ENCODE results near the gene FXYD6. TPM values are rescaled to one million over a fixed set of nuclear protein-coding genes. Genes with fewer than 3 reads are reported as not detected.

The FXYD6 gene, protein sequence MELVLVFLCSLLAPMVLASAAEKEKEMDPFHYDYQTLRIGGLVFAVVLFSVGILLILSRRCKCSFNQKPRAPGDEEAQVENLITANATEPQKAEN
- 0.30 to 0.50 TPM (median 0.39 TPM) in 5 replicates for total RNA-seq (2022; extraction: Qiagen RNA extraction)

GRCh38 chr11:117876341-117877119, at the start of gene FXYD6:
Gene FXYD6 (minus strand): TSS chr11:117876658. CDS start chr11:117842776, 33,882 bp downstream.

DNA sequence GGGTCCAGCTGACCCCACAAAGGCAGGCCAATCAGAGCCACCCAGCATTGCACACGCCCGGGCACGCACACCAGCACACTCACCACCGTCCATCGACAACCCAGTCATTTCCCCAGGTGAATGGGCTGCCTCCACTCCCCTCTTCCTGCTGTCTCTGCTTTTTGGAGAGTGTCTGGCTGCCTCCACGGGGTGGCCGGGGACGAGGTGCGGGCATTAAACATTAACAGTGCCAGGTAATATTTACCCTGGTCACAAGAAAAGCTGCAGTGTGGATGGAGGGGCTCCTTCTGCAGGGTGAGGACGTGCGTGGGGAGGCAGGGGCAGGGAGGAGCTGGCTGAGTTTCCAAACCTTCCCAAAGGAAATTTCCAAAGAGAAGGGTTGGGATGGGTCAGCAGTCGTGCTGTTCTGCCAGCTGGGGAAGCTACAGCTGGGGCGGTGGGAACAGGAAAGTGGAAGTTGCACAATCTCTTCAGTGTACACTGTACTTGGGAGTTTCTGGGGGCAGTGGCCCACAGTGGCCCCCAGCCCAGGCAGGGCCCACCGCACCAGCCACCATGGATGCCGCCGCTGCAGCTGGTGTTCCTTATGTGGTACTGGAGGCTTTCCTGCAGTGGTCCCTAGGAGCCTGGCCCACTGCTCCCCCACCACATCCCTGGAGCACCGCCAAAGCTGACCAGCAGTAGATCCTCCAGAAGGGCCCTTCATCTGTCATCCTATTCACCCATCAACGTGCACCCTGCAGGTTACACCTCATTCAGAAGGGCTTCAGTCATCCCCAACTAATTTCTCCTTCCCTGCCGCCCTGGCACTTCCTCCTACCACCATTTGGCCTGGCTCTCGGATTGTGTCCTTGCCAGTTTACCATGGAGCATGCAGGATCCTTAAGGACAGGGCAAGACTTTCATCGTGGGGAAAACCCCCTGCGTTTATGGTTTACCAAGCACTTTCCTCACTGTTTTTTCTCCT, 51.6 kb downstream of the FXYD6 start, which contains the start of gene FXYD2:
TSS of gene FXYD2 (minus strand) at position 174 of the 967 bp plus-strand sequence. CDS start at position 108, 66 bp downstream.

GRCh38 chr11:117796872-117797529, 79.5 kb downstream of the FXYD6 start, which contains the start of gene DSCAML1:
Gene DSCAML1 (minus strand): TSS chr11:117797216. CDS start chr11:117797079, 137 bp downstream.

Other genes starting within 250 kb of the FXYD6 start
- gene DSCAML1, start 79.4 kb downstream of the FXYD6 start, total RNA-seq (2022; extraction: Qiagen RNA extraction): 0.16 to 0.64 TPM (median 0.28 TPM) in 5 replicates
- 11.5 to 19.3 TPM (median 16.3 TPM) in 5 replicates for gene FXYD2, start 51.9 kb downstream of the FXYD6 start, total RNA-seq (2022; extraction: Qiagen RNA extraction)
- 0.02 TPM in 2 of 5 replicates, not detected in the others for gene TMPRSS13, start 52.7 kb upstream of the FXYD6 start, total RNA-seq (2022; extraction: Qiagen RNA extraction)
- gene IL10RA, start 109.7 kb upstream of the FXYD6 start, total RNA-seq (2022; extraction: Qiagen RNA extraction): 0.05 to 0.13 TPM (median 0.10 TPM) in 4 of 5 replicates, not detected in the other
- gene TMPRSS4, start 200.4 kb upstream of the FXYD6 start, total RNA-seq (2022; extraction: Qiagen RNA extraction): not detected in 5 replicates
- not detected in 5 replicates for gene SMIM35, start 210.3 kb upstream of the FXYD6 start, total RNA-seq (2022; extraction: Qiagen RNA extraction)

All from A549 treated with Hydrocortisone at 1 μM for 4 hours (cell line).